GM10248 (cell line): ENCODE measurements around the gene TEAD1.

Experiments used
- CTCF ChIA-PET: fragments of 300-600 bp; sonication (Branson Sonifier 250); formaldehyde crosslinking; extraction: SDS; loops from one replicate; lab custom pipeline; 2021; ENCODE audit warnings: antibody characterized with exemption; lab: Yijun Ruan, JAX
- POLR2A ChIA-PET: fragments of 350-650 bp; sonication (Branson Sonifier 250); formaldehyde crosslinking; extraction: SDS; loops from one replicate; lab custom pipeline; 2020; ENCODE audit warnings: antibody characterized with exemption; lab: Yijun Ruan, JAX
- DNase-seq: peaks from one replicate; pipeline ENCODE4 v3.0.0; 2012; ENCODE audit errors: extremely low spot score
- TF ChIP-seq, protein P1 (sequence below): IDR thresholded peaks from 2 replicates; pipeline ENCODE4 v1.5.1; 2012; ENCODE audit warnings: mild to moderate bottlenecking, low read depth; ENCODE audit errors: extremely low read depth, missing control alignments, control extremely low read depth

The TEAD1 gene

DNA sequence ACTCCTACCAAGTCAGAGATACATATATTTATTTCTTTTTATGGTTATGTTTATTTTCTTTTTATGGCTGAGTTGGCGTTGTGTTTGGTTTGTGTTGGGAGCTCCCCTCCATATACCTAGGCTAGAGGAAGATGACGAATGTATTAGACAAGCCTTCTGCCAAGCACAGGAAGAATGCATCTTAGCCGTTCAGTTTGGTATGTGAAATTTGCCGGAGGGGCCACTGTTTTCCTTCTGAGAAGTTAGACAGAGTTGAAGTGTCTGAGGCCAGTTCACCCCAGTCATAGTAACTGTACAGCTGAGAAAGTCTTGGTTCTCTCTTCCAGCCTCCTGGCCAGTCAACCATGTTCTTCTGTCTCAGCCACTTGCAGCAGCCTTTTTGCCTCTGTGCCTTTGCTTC lies 29.8 kb downstream of the TEAD1 start:
- ChIA-PET CTCF (interaction anchor here (1.1 kb wide), 1 partner anchor 29 kb away, joined by 3 read pairs; no protein-coding TSS in a partner anchor), POLR2A (no interaction called here)
- TF ChIP-seq, protein P1, sequence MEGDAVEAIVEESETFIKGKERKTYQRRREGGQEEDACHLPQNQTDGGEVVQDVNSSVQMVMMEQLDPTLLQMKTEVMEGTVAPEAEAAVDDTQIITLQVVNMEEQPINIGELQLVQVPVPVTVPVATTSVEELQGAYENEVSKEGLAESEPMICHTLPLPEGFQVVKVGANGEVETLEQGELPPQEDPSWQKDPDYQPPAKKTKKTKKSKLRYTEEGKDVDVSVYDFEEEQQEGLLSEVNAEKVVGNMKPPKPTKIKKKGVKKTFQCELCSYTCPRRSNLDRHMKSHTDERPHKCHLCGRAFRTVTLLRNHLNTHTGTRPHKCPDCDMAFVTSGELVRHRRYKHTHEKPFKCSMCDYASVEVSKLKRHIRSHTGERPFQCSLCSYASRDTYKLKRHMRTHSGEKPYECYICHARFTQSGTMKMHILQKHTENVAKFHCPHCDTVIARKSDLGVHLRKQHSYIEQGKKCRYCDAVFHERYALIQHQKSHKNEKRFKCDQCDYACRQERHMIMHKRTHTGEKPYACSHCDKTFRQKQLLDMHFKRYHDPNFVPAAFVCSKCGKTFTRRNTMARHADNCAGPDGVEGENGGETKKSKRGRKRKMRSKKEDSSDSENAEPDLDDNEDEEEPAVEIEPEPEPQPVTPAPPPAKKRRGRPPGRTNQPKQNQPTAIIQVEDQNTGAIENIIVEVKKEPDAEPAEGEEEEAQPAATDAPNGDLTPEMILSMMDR, result no peak
- no peak for DNase-seq

DNA sequence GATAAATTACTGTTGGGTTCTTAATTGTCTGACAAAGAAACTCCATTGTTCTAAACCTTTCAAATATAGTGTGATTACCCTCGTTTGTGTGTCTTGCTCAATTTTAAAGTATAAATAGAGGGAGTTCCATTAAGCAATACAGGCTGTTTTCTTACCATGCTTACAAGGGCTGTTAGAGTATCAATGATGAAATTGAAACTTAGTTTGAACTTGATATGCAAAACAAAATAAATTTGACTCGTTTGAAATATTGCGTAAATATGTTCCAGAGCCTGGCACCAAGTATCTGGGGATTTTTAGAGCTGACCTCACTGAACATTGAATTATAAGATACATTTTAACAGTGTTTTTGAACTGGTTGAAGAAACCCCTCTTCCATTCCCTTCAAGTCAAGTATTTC lies 31.7 kb downstream of the TEAD1 start:
- POLR2A ChIA-PET, result no interaction called here
- TF ChIP-seq, protein P1, result no peak
- no peak for DNase-seq
- CTCF ChIA-PET, result no interaction called here

GRCh38 chr11:12706545-12707499 lies 32.6 kb downstream of the TEAD1 start:
- ChIA-PET POLR2A (no interaction called here), CTCF (interaction anchor here (1.3 kb wide), 1 partner anchor 22 kb away, joined by 3 read pairs; no protein-coding TSS in a partner anchor)
- DNase-seq, result no peak
- TF ChIP-seq, protein P1, result no peak

GRCh38 chr11:12707500-12707880 lies 33.3 kb downstream of the TEAD1 start:
- TF ChIP-seq, protein P1, result no peak
- no peak for DNase-seq
- ChIA-PET POLR2A (no interaction called here), CTCF (interaction anchor here (1.3 kb wide), 1 partner anchor 23 kb away, joined by 3 read pairs; no protein-coding TSS in a partner anchor)

- CTCF ChIA-PET, result no interaction called here
- TF ChIP-seq, protein P1, result no peak
- POLR2A ChIA-PET, result no interaction called here
- no peak for DNase-seq
Measured at GRCh38 chr11:12711496-12711895, 37.3 kb downstream of the TEAD1 start.

DNA sequence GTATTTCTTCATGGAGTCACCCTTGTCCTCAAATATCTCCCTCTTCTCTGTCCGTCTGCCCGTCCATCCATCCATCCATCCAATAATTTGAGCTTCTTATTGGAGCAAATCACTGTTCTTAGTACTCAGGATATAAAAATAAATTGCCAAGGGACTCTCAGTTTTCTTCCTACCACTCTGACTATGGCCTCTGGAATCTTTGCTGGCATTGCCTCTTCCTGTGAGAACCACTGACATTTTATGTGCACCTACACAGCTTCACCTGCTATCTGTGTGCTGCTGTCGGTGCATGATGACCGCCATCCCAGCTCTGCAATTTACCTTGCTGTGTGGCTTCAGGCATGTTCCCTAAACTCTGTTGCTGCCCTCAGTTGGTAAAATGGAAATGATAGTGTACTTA lies 37.9 kb downstream of the TEAD1 start:
- TF ChIP-seq, protein P1, result no peak
- DNase-seq, result no peak
- POLR2A ChIA-PET, result no interaction called here
- CTCF ChIA-PET, result interaction anchor here (1.4 kb wide), 1 partner anchor 10 kb away, joined by 3 read pairs; no protein-coding TSS in a partner anchor
